Upper lobe of left lung (tissue), 4 donors: ENCODE results near the gene CKMT1A.

Experiments used
- CTCF ChIP-seq, 6 experiments: fragments of 450-650 bp in 4 of 6; fragments of 200-600 bp in 2 of 6; sonication (generic) in 2 of 6; IDR thresholded peaks; one replicate each; pipeline ENCODE4 v1.5.1; 2016 to 2019; ENCODE audit warnings: antibody characterized with exemption in 6 of 6
- EP300 ChIP-seq, 4 donors: sonication (generic); formaldehyde crosslinking; IDR thresholded peaks; one replicate each; pipeline ENCODE4 v1.5.1; 2017; ENCODE audit warnings: antibody characterized with exemption in 4 of 4, control low read depth in 2 of 4
- POLR2A ChIP-seq, 4 donors: fragments of 450-650 bp; IDR thresholded peaks; one replicate each; pipeline ENCODE4 v1.5.1; 2016 to 2017; ENCODE audit warnings: antibody characterized with exemption in 4 of 4, mild to moderate bottlenecking in 2 of 4

- no peak for TF ChIP-seq POLR2A (IDR thresholded peaks at IDR 0.05)
- no peak for TF ChIP-seq EP300 (IDR thresholded peaks at IDR 0.05)
- TF ChIP-seq CTCF (IDR thresholded peaks at IDR 0.05), result no peak
Observed at GRCh38 chr15:43748376-43748775, 54.7 kb downstream of the CKMT1A start.
